WI38 (cell line): ENCODE measurements around the gene CYP4F11.

Experiments
- H3K4me3 ChIP-seq: 2 replicates; pipeline ENCODE4 v1.5.1; 2011; ENCODE audit warnings: low read depth, mild to moderate bottlenecking, control low read depth, low read length
- TF ChIP-seq, protein P1 (sequence below): IDR thresholded peaks from 2 replicates; pipeline ENCODE4 v1.5.1; 2012; ENCODE audit warnings: low read depth, mild to moderate bottlenecking, control low read depth, low read length

Gene CYP4F11

GRCh38 chr19:15964231-15964630 lies 29.9 kb upstream of the CYP4F11 start:
- TF ChIP-seq, protein P1, sequence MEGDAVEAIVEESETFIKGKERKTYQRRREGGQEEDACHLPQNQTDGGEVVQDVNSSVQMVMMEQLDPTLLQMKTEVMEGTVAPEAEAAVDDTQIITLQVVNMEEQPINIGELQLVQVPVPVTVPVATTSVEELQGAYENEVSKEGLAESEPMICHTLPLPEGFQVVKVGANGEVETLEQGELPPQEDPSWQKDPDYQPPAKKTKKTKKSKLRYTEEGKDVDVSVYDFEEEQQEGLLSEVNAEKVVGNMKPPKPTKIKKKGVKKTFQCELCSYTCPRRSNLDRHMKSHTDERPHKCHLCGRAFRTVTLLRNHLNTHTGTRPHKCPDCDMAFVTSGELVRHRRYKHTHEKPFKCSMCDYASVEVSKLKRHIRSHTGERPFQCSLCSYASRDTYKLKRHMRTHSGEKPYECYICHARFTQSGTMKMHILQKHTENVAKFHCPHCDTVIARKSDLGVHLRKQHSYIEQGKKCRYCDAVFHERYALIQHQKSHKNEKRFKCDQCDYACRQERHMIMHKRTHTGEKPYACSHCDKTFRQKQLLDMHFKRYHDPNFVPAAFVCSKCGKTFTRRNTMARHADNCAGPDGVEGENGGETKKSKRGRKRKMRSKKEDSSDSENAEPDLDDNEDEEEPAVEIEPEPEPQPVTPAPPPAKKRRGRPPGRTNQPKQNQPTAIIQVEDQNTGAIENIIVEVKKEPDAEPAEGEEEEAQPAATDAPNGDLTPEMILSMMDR: no peak
- no peak overlapping the region for H3K4me3 ChIP-seq

GRCh38 chr19:15962319-15962718 lies 28.0 kb upstream of the CYP4F11 start:
- TF ChIP-seq, protein P1: no peak
- no peak overlapping the region for H3K4me3 ChIP-seq

GRCh38 chr19:15954820-15955219 lies 20.5 kb upstream of the CYP4F11 start:
- TF ChIP-seq, protein P1: no peak
- H3K4me3 ChIP-seq: no peak overlapping the region

DNA sequence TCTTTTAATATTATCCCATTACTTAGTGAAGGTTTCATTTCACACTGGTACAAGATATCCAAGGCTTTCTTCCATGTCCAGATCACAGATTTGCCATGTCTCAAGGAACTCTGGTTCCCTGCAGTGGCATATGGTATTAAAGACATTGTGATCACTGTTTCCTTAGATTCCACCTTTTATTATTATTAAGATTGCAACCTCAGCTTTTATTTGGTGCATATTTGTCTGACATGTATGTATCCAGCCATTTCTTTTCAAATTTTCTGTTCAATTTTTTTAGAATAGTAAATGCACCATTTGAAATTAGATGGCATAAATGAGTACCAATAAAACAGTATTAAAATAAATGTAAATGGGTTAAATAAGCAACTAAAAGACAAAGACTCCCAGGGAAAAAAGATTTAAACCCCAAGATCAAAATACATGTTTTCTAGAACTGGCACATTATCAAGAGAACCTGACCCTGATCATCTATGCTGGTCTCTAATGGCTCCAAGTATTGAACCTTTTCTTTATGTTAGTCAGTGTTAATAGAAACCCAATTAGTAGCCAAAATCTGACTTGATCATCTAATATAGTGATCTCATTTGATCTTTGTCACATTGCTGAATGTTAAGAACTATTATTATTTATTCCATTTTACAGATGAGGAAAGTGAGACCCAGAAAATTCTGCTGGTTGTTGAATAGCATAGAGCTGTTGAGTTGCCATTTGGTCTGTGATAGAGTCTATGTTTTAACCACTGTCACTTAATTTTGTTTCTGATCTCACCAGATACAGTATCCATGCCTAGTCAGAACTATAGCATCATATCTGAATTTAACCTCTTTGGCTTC lies 14.1 kb upstream of the CYP4F11 start, which contains the start of gene OR10H4:
OR10H4 (plus strand) TSS at position 786 of the 836 bp plus-strand sequence; CDS start at position 786, 0 bp downstream.
- TF ChIP-seq, protein P1: no peak
- H3K4me3 ChIP-seq: no peak within 1 kb of the TSS

- TF ChIP-seq, protein P1: no peak
- H3K4me3 ChIP-seq: no peak overlapping the region
Observed at GRCh38 chr19:15945301-15945700, 11.0 kb upstream of the CYP4F11 start.

DNA sequence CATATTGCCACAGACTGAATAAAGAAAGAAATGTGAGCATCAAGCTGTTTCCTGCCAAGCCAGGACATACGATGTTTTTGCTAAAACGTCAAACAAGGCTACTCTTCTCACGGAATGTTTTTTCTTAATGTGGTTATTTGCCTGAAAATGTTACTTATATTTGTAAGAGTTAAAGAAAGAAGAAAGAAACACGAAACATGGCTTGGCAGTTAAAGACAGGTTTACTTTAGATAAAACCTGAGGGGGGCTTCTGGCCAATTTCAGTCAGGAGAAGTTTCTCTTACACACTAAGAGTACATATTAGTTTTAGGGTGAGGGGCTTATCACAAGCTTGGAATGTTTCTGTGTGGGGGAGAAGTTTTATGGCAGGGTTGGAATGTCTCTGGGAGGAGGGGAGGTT lies 10.1 kb upstream of the CYP4F11 start:
- TF ChIP-seq, protein P1: no peak

DNA sequence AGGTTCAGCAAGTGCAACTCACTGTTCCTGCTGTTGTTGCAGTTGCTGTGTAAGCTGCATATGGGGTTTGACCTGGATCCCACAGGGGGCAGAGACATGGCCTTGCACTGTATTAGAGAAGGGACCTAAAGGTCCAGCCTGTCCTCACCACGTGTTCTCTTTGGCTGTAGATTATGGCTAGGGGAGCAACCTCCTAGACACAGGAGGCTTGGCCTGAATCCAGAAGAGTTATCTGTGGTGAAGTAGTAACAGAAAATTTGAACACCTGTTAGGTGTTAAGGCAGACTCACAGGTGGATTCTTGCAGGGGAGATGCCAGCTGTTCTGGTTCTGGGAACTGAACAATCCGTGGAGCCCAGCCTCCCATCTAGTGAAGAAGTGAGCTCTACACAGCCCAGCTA lies 3.4 kb upstream of the CYP4F11 start:
- TF ChIP-seq, protein P1: no peak
- no peak overlapping the region for H3K4me3 ChIP-seq

More for the DNA sequence above, 10.1 kb upstream of the CYP4F11 start:
- no peak overlapping the region for H3K4me3 ChIP-seq
